T47D (cell line): Measurements from ENCODE around the gene EHD2.
"Not testable (repeated sequence)": the region's sequence is repeated elsewhere in the genome, so short reads cannot be mapped to it uniquely, and the experiment has no call there.

Experiments used
- DNase-seq, 2 experiments: peaks; one replicate each; pipeline versions ENCODE4 v3.0.0 to v3.0.0-alpha.2; 2011 to 2012; ENCODE audit warnings: low read depth in 1 of 2, low spot score in 1 of 2
- JUND ChIP-seq: IDR thresholded peaks from 2 replicates; pipeline ENCODE4 v1.6.1; 2012; ENCODE audit warnings: low read depth
- in situ Hi-C: cut with HindIII; loops from 2 replicates; pipeline ENCODE4 v1.10.0; 2016; ENCODE audit warnings: low sequenced_read_pairs, low pct_unique_long_range_greater_than_20kb

Gene EHD2, protein sequence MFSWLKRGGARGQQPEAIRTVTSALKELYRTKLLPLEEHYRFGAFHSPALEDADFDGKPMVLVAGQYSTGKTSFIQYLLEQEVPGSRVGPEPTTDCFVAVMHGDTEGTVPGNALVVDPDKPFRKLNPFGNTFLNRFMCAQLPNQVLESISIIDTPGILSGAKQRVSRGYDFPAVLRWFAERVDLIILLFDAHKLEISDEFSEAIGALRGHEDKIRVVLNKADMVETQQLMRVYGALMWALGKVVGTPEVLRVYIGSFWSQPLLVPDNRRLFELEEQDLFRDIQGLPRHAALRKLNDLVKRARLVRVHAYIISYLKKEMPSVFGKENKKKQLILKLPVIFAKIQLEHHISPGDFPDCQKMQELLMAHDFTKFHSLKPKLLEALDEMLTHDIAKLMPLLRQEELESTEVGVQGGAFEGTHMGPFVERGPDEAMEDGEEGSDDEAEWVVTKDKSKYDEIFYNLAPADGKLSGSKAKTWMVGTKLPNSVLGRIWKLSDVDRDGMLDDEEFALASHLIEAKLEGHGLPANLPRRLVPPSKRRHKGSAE

DNA sequence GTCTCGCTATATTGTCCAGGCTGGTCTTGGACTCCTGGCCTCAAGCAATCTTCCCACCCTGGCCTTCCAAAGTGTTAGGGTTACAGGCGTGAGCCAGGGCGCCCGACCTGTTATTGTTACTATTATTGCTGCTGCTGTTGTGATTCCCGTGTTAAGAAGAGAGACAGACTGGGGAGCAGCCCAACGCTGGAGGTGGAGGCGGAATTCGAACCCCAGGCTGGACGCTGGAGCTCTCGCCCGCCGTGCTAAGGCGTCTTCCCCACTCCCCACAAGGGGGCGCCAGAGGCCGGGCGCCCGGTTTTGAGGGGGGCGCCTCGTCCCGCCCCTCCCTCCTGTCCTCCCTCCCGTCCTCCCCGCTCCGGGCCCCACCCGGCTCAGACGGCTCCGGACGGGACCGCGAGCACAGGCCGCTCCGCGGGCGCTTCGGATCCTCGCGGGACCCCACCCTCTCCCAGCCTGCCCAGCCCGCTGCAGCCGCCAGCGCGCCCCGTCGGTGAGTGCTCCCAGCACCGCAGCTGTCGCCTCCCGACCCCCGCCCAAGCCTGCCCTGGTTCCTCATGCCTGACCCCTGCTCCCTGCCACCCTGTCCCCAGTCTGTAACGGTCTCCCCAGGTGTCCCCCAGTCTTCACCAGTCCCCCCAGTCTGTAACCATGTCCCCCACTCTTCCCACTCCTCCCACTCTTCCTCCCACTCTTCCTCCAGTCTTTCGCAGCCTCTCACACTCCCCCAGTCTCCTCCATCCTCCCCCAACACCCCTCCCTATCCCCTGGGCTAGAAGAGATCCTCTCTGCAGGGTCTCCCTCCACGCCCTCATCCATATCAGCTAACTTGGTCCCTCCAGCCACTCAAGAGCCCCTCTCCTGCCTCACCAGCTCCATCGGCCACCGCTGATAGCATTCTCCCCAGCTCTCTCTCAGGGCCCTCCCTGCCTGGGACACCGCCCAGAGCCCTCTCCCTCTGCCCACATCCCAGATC is at the start of gene EHD2:
Gene EHD2, plus strand, starts transcription at position 377 of the 976 bp plus-strand sequence. CDS start 3,191 bp downstream, outside the sequence.
- DNase-seq = peak in 1 of 2 experiments; percentile 74
- TF ChIP-seq JUND = no peak
- in situ Hi-C loops = no loop called here

DNA sequence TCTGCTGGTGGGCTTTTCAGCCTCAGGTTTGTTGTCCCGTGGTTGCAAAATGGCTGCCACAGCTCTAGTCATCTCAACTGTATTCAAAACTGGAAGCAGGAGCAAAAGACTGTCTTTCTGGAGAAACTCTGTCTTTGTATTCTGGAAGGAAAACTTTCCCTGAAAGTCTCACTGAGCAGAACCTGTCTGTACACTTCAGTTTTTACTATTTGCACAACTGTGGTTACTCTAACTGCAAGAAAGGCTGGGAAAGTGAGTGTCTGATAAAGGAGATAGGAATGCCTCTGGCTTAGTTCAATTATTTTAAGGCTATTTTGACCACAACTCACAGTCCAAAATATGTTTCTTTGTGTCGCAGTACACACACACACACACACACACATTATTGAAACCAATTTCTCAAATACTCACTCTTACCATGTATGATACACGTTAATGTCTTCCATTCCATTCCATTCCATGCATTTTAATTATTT is 49.7 kb upstream of the EHD2 start:
- no peak for TF ChIP-seq JUND
- in situ Hi-C loops = no loop called here
- DNase-seq = peak; percentile 32 to 92

DNA sequence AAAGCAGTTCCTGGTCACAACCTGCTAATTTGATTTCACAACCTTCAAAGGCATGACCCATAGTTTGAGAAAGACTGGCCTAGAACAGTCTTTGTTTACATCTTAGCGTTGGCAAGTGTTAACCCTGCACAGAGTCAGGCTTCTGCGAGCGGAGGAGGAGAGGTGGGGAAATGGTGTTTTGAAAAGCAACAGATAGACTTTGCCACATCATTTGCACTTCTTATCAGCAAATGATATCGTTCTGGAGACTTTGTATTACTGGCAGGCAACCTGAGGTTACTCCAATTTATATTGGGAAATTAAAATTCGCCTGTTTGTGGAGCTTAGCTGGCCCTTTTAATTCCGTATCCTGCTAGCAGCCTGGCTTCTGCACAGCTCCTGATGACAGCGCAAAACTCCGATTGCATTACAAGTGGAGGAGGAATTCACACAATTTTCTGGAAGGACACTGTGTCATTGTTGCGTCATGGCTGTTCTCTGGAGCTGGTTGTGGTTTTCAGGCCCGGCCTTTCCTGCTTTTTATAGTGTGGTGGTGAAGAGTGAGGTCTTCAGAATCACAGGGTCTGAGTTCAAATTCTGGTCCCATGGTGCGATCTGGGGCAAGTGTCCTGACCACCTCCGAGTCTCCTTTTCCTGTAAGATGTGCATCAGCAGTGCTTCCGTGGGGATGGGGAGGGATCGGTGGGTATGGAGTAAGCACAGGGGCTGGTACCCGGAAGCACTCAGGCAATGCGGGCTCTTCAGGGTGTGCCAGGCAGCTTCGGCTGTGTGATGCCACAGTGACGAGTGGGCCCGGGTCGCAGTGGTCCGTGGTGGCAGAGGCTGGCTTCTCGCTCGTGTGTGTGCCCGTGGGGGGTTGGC is 49.1 kb upstream of the EHD2 start:
- peak; percentile 22 to 82 for DNase-seq
- in situ Hi-C loops = no loop called here
- TF ChIP-seq JUND = no peak

DNA sequence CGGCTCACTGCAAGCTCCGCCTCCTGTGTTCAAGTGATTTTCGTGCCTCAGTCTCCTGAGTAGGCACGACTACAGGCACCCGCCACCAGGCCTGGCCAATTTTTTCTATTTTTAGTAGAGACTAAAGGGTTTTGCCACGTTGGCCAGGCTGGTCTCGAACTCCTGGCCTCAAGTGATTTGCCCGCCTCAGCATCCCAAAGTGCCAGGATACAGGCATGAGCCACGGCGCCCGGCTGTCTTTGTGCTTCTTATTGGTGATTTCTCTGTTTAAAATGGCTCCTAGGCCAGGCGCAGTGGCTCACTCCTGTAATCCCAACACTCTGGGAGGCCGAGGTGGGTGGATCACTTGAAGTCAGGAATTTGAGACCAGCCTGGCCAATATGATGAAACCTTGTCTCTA is 44.7 kb upstream of the EHD2 start:
- in situ Hi-C loops, DNase-seq: not testable (repeated sequence)

DNA sequence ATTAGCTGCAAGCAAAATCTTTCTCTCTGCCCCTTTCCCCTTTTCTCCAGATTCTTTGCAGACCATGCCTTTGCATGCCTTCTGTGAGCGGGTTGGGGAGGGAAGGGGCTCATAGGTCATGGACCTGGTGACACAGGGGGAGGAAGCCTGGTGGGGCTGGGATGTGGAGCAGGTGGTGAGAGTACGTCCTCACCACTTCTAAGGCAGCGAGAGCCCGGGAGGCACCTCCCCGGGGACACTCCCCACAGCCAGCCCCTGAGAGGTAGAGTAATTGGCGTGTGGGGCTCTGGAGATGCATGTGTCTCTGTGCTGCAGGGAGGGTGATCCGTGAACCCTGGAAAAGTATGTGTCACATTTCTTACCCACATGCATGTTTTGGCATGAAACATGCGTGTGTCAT is 42.5 kb upstream of the EHD2 start:
- TF ChIP-seq JUND = no peak
- no peak for DNase-seq
- in situ Hi-C loops = no loop called here

DNA sequence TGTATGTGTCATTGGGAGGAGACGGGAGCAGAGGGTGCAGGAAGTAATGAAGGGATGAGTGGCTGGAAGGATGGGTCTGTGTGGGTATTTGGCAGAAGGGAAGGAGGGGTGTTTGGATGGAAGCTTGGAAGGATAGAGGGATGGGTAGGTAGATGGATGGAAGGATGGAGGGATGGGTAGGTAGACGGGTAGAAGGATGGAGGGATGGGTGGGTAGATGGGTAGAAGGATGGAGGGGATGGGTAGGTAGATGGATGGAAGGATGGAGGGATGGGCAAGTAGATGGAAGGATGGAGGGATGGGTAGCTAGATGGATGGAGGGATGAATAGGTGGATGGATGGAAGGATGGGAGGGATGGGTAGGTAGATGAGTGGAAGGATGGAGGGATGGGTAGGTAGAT is 41.7 kb upstream of the EHD2 start:
- in situ Hi-C loops = no loop called here
- no peak for TF ChIP-seq JUND
- no peak for DNase-seq

DNA sequence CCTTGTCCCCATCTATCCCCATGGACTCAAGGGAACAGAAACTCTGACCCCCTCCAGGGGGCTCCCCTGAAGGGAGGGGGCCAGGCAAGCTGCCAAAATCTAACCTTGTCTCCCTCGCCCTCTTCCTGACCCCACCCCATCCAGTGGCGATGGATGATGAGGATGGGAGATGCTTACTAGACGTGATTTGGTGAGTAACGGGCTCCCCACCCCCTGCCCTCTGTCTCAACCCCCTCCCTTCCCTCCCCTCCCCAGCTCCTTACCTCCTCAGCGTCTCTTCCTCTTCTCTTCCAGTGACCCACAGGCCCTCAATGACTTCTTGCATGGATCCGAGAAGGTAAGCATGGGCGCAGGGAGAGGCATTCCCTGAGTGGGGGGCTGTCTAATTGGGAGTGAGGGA is 39.8 kb upstream of the EHD2 start:
- DNase-seq = no peak
- no peak for TF ChIP-seq JUND
- in situ Hi-C loops = no loop called here

DNA sequence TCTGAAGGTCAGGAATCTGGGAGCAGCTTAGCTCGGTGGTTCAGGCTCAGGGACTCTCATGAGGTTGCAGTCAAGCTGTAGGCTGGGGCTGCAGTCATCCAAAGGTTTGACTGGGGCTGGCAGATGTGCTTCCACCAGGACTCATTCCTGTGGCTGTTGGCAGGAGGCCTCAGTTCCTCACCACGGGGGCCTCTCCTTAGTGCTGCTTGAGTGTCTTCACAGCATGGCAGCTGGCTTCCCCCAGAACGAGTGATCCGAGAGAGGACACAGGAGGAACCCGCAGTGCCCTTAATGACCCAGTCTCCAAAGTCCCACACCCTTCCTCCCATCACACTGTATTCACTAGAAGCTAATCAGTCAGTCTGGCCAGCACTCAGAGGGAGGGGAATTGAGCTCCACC is 38.7 kb upstream of the EHD2 start:
- TF ChIP-seq JUND = no peak
- in situ Hi-C loops = no loop called here
- no peak for DNase-seq

DNA sequence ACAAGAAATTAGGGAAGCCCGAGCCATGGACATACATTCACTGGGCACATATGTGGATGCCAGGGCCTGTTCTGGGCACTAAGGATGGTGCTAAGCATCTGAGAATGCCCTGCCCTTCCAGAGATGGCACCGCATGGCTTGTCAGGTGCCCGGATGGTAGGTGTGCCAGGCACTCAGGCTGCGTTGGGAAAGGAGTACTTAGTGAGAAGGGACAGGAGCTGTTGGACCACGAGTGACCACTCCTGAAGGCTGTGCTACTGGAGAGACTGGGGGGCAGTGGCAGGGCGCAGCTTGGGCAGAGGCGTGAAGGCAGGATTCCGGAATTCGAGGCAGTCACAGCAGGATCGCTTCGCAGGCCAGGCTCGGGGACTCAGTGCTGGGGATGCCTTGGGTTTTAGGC is 38.0 kb upstream of the EHD2 start:
- no peak for DNase-seq
- no peak for TF ChIP-seq JUND
- in situ Hi-C loops = no loop called here

DNA sequence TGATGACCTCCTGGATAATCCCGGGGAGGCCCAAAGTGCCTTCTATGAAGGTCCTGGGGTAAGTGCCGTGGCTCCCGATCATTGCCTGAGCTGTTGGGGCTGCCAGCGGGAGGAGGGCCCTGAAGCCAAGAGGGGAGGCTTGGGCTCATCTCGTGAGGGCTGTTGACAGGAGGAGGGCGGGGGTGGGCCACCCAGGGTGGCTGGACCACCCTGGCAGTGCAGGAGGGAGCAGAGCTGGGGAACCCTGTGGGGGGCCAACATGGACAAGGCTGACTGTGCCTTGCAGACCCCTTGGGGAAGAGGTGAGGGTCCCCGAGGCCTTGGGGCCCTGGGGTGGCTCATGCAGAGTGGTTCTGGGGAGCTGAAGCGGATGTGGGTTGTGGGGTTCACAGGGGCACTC is 37.4 kb upstream of the EHD2 start:
- no peak for DNase-seq
- TF ChIP-seq JUND = no peak
- in situ Hi-C loops = no loop called here

DNA sequence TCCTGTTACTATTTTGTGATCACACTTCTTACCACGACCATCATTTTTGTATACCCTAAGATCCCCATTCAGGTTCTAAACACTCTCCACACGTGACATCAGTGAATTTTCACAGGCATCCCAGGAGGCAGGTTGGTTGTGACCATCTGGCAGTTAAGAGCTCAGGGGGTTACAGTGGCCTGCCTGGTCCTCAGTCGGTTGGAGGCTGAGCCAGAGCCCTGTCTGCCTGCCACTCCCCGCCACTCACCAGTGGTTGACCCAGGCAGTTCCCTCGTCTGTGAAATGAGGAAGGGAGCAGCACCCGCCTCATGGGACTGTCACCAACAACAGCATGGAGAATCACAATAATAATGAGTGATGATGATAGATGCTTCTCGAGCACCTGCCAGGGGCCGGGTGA is 36.4 kb upstream of the EHD2 start:
- in situ Hi-C loops = no loop called here
- TF ChIP-seq JUND = no peak
- DNase-seq = no peak

DNA sequence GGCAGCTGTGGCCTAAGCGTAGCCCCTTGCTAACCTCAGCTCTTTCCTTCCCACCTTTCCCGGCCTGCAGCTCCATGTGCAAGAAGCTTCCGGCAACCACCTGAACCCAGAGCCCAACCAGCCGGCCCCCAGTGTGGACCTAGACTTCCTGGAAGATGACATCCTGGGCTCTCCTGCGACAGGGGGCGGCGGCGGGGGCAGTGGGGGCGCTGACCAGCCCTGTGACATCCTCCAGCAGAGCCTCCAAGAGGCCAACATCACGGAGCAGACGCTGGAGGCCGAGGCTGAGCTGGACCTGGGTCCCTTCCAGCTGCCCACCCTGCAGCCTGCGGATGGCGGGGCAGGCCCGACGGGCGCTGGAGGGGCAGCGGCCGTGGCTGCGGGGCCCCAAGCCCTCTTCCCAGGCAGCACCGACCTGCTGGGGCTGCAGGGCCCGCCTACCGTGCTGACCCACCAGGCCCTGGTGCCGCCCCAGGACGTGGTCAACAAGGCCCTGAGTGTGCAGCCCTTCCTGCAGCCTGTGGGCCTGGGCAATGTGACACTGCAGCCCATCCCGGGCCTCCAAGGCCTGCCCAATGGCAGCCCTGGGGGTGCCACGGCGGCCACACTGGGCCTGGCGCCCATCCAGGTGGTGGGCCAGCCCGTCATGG is 33.8 kb upstream of the EHD2 start:
- in situ Hi-C loops = no loop called here
- no peak for TF ChIP-seq JUND
- no peak for DNase-seq
